ENCODE results near the gene SEC23B. TPM values are rescaled to one million over a fixed set of nuclear protein-coding genes. Genes with fewer than 3 reads are reported as not detected.
A peak's percentile ranks its signal among the peaks of the same experiment; 100 is the strongest.

SEC23B gene
- total and polyA plus RNA-seq, 10 of the 15 experiments (the other 5 are each of a cell fraction or from before 2014, with no cell fraction given), result 49.1 to 121 (median 75.6) TPM

DNA sequence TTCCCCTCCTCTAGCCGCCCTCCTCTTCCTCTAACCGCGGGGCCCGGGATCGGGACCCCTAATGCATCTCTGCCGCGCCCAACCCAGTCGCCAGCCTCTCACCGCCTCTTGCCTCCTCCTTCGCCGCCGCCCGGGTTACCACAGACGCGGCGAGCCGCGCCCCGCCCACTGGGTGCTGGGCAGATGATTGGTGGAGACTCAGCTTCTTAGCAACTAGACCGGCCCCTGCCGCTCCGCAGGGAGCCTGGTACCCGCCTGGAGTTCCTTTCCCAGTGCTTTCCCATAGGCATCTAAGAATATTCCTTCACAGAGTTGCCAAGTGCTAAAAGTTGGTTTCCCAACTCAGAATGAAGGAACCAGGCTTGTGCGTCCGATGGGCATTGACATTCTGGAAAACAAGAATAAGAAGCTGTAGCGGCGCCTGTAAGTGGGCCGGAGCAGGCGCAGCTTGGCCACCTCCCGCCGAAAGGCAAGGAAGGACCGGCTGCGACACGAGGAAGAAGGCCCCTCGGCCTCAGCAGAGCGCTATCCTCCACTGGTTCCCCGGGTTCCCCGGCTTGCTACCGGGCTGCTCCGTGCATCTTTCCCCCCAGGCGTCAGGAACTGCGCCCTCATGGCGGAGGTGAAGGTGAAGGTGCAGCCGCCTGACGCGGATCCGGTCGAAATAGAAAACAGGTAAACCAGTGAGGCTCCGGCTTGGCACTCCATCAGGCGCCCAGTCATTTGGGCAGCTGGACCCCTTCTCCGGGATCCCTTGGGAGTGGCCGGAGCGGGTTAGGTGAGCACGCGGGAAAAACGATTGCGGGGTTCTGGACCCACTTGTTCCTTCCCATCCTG lies 40.6 kb upstream of the SEC23B start, which contains the start of the genes DZANK1 and POLR3F (continued):
- no peak for TF ChIP-seq ZBTB11 (CRISPR knock-in tag; IDR thresholded peaks at IDR 0.05)
- peak; percentile 51 for TF ChIP-seq RELA (IDR thresholded peaks at IDR 0.05; ENCODE audit: borderline replicate concordance, partially characterized antibody)
- no peak for TF ChIP-seq MTA2 (IDR thresholded peaks at IDR 0.05; ENCODE audit: low read depth)
- no peak for TF ChIP-seq MEF2A (IDR thresholded peaks at IDR 0.05; ENCODE audit: insufficient read depth, low read depth, low read length)
- no peak; the same call in 1 of the 2 replicates for TF ChIP-seq RB1 (IDR thresholded peaks at IDR 0.05; ENCODE audit: borderline replicate concordance)

- POLR2A ChIA-PET, result interaction anchor here (1.3 to 1.7 kb wide), 2 partner anchors 31 to 89 kb away, joined by 3 to 4 read pairs; partner anchors contain the start of gene SEC23B
- SMC1A ChIA-PET (ENCODE audit: uncharacterized antibody, unreplicated experiment), result interaction anchor here (0.9 to 1.3 kb wide), 2 partner anchors 20 to 64 kb away, joined by 3 to 5 read pairs; partner anchors contain the start of gene RBBP9
- Histone ChIP-seq H3K27me3 (replicated peaks in 1 of 2; ENCODE audit: control insufficient read depth in 2 of 2, insufficient read depth in 2 of 2, low read length in 1 of 2) (no peaks in the 10 kb centered on the region), H2AFZ (ENCODE audit: control insufficient read depth, low read depth, low read length) (no peak overlapping the region), H3K4me1 (ENCODE audit: control insufficient read depth, insufficient read depth, low read length) (no peaks in the 10 kb centered on the region), H4K20me1 (ENCODE audit: control insufficient read depth, insufficient read depth) (no peaks in the 10 kb centered on the region), H3K9ac (ENCODE audit: control insufficient read depth, insufficient read depth, low read length) (no peak overlapping the region), H3K27ac (ENCODE audit: control insufficient read depth, insufficient read depth) (no peak overlapping the region), H3K9me3 (replicated peaks; ENCODE audit: control insufficient read depth, insufficient read depth, low read length) (no peaks in the 10 kb centered on the region), H3K4me2 (ENCODE audit: control insufficient read depth, insufficient read depth) (no peak overlapping the region), H3K4me3 (no peak overlapping the region), H3K36me3 (ENCODE audit: control insufficient read depth in 2 of 2, insufficient read depth in 2 of 2, low read length in 1 of 2) (peaks cover 0 to 9% of the 10 kb centered on the region in 2 experiments; a peak in 3 of 4 replicates), H3K79me2 (ENCODE audit: control insufficient read depth, insufficient read depth, low read length) (no peaks in the 10 kb centered on the region)
- intact Hi-C loops (cut with micrococcal nuclease; ENCODE audit: unreplicated experiment), result no loop called here
- CTCF ChIA-PET, result interaction anchor here (0.7 to 1.0 kb wide), 2 partner anchors 17 to 37 kb away, joined by 3 read pairs; no protein-coding TSS in a partner anchor
- in situ Hi-C loops (cut with MboI), result no loop called here
- DNase-seq (ENCODE audit: low read depth, low spot score) (no peak), FAIRE-seq (no peak), ATAC-seq (no peak)
- no TSS peak for BruUV-seq (replicated peaks)
- WGBS (ENCODE audit: insufficient coverage, insufficient replicate concordance, low lambda C conversion rate, missing lambda C conversion rate), result 94% methylated on average over 1 of the region's 1 CpG
- TF ChIP-seq MTA2 (IDR thresholded peaks at IDR 0.05; ENCODE audit: low read depth) (no peak), YY1 (IDR thresholded peaks at IDR 0.05; ENCODE audit: low read depth, low read length) (no peak)
- RAD21 ChIA-PET (ENCODE audit: unreplicated experiment), result no interaction called here
Measured at GRCh38 chr20:18477218-18477617, 30.5 kb upstream of the SEC23B start.
